Activated B cell treated with CpG ODN at 0.5 μM for 24 hours (primary cell): ENCODE data around the gene TSEN34. TPM values are rescaled to one million over a fixed set of nuclear protein-coding genes. Genes with fewer than 3 reads are reported as not detected.

Experiments used
- ATAC-seq: fragments of 200-7000 bp; cut with Tn5 transposase; one replicate; pipeline ENCODE4 v1.10.0; 2021; ENCODE audit warnings: low read depth, mild to moderate bottlenecking, moderate library complexity
- CTCF ChIA-PET: fragments of 350-600 bp; sonication (Branson Sonifier 250); formaldehyde crosslinking; loops from one replicate; lab custom pipeline; 2021; ENCODE audit warnings: antibody characterized with exemption; lab: Charles Lee
- POLR2A ChIA-PET: fragments of 350-600 bp; sonication (Branson Sonifier 250); formaldehyde crosslinking; loops from one replicate; lab custom pipeline; 2021; ENCODE audit warnings: antibody characterized with exemption; lab: Charles Lee
- DNase-seq: peaks from one replicate; pipeline ENCODE4 v3.0.0; 2022
- H3K27ac Mint-ChIP-seq: one replicate; pipeline ENCODE4 v1.8.0; 2020; ENCODE audit warnings: mixed read lengths
- H3K27me3 Mint-ChIP-seq: one replicate; pipeline ENCODE4 v1.8.0; 2021; ENCODE audit warnings: mixed read lengths
- H3K36me3 Mint-ChIP-seq: one replicate; pipeline ENCODE4 v1.8.0; 2021; ENCODE audit warnings: low read depth, mixed read lengths
- H3K4me1 Mint-ChIP-seq: one replicate; pipeline ENCODE4 v1.8.0; 2021; ENCODE audit warnings: mixed read lengths
- H3K4me3 Mint-ChIP-seq: one replicate; pipeline ENCODE4 v1.8.0; 2020; ENCODE audit warnings: mild to moderate bottlenecking, mixed read lengths
- H3K9me3 Mint-ChIP-seq: one replicate; pipeline ENCODE4 v1.8.0; 2020; ENCODE audit warnings: mixed read lengths
- intact Hi-C: fragments of 100-400 bp; cut with micrococcal nuclease; formaldehyde crosslinking; loops from one replicate; pipeline ENCODE4 v1.15.1; 2024
- total RNA-seq: library from RNA; stranded (reverse); gene quantifications from 2 replicates; pipeline ENCODE4 v1.2.3, GENCODE V29; 2022
- TF ChIP-seq, protein P1 (sequence below): fragments of 200-600 bp; IDR thresholded peaks from one replicate; pipeline ENCODE4 v1.8.0; 2022; ENCODE audit warnings: antibody characterized with exemption, mild to moderate bottlenecking

The TSEN34 gene
- total RNA-seq, 1 donor from 2014 or later, result 15.0 TPM

DNA sequence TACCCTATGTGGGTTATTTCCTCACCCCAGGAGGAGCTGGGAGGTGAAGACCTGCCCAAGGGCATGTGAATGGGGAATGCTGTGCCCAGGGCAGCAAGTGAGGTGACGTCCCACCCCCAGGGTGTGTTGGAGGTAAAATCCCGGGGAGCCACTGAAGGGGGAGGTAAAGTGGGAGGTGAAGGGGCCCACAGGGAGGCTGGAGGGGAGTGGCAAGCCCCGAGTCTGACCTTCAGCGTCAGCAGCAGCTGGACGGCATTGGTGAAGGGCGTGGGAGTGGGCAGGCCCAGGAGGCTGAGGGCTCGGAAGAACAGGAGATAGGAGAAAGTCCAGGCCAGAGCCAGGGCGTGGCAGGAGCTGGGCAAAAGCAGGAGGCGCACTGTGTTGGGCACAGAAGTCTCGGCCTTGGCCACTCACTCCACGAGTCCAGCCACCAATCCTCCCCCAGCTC is 4.2 kb upstream of the TSEN34 start:
- ChIA-PET POLR2A (interaction anchor here (0.6 to 7.7 kb wide), 3 partner anchors 9 to 19 kb away, joined by 5 to 244 read pairs (median 69); partner anchors contain the start of gene RPS9), CTCF (no interaction called here)
- Mint-ChIP-seq H3K27ac (no peak overlapping the region), H3K4me1 (peaks cover 27% of the 10 kb centered on the region), H3K27me3 (no peaks in the 10 kb centered on the region), H3K9me3 (no peaks in the 10 kb centered on the region), H3K36me3 (peaks cover 18% of the 10 kb centered on the region), H3K4me3 (no peak overlapping the region)
- ATAC-seq (no peak), DNase-seq (no peak)
- TF ChIP-seq, protein P1, sequence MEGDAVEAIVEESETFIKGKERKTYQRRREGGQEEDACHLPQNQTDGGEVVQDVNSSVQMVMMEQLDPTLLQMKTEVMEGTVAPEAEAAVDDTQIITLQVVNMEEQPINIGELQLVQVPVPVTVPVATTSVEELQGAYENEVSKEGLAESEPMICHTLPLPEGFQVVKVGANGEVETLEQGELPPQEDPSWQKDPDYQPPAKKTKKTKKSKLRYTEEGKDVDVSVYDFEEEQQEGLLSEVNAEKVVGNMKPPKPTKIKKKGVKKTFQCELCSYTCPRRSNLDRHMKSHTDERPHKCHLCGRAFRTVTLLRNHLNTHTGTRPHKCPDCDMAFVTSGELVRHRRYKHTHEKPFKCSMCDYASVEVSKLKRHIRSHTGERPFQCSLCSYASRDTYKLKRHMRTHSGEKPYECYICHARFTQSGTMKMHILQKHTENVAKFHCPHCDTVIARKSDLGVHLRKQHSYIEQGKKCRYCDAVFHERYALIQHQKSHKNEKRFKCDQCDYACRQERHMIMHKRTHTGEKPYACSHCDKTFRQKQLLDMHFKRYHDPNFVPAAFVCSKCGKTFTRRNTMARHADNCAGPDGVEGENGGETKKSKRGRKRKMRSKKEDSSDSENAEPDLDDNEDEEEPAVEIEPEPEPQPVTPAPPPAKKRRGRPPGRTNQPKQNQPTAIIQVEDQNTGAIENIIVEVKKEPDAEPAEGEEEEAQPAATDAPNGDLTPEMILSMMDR, result no peak
- intact Hi-C loops, result no loop called here

DNA sequence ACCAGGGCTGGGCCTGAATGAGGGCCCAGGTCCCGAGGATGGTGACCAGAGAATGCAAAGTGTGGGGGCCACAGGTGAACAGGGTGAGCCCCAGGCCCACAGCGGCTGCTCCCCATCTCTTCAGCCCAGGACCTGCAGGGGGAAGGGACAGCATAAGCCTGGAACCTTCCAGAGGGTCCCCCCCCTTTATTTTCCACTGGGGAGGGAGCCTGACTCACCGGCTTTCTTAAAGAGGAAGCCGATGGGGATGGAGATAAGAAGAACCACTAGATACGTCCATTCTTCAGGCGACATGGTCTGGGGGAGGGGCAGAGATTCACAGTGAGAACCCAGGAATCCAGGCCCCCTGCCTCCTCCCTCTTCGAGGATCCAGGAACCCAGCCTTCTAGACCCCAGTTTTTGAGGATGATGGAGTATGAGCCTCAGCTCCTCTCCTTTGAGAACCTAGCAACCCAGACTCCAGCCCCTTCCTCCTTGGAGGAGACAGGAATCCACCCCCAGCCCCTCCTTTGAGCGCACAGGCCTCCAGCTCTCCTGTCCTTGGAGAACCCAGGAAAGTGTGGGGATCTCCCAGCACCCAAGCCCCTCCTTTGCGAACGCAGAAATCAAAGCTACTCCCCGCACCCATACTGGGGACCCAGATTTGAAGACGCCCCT is 2.8 kb upstream of the TSEN34 start:
- ChIA-PET POLR2A (interaction anchor here (2.0 to 7.7 kb wide), 5 partner anchors 12 to 73 kb away, joined by 24 to 244 read pairs (median 68); partner anchors contain the start of genes CNOT3, LENG1, PRPF31 and RPS9), CTCF (interaction anchor here (1.3 to 1.6 kb wide), 2 partner anchors 19 to 52 kb away, joined by 8 to 9 read pairs; partner anchors contain the start of gene CNOT3)
- Mint-ChIP-seq H3K4me1 (peaks cover 35% of the 10 kb centered on the region), H3K36me3 (peaks cover 27% of the 10 kb centered on the region), H3K4me3 (peak overlapping the region; percentile 90), H3K27me3 (no peaks in the 10 kb centered on the region), H3K9me3 (no peaks in the 10 kb centered on the region), H3K27ac (peak overlapping the region; percentile 46)
- ATAC-seq, result no peak
- DNase-seq, result no peak
- TF ChIP-seq, protein P1, result no peak
- intact Hi-C loops, result no loop called here

DNA sequence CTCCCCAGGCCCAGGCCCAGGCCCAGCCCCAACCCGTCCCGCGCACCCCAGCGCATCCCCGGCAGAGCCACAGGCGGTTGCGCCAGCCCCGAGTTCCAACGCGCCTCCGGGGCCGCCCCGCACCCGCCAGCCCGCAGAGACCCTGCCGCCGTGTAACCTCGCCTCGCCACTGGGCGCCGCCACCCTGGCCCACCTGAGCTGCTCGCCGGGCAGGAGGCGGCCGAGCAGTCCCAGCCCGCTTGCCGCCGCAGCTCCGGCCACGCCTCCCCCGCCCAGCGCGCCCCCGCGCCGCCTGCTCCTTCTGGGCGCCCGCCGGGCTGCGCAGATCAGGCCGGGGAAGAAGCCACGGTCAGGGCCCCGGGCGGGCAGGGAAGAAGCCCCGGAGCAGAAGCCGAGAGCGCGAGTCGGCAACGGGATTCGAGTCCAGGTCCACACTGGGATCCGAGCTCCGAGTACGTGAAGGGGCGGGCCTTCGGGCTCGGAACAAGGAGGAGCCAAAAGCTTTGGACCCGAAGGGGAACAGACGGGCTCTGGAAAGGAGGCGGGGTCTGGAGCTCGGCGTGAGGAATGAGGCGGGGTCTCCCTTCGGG is 1.9 kb upstream of the TSEN34 start, which contains the start of gene MBOAT7:
Gene MBOAT7 (minus strand): TSS at position 436 of the 590 bp plus-strand sequence. CDS start 1,072 bp downstream, outside the sequence.
- H3K27ac Mint-ChIP-seq, result peak within 1 kb of the TSS; percentile 98
- TF ChIP-seq, protein P1, result no peak
- ChIA-PET POLR2A (interaction anchor here (0.5 to 7.7 kb wide), 19 partner anchors 11 to 1932 kb away, joined by 3 to 244 read pairs (median 5); partner anchors contain the start of genes CNOT3, LENG1, LENG8 and LENG9), CTCF (interaction anchor here (0.6 to 2.2 kb wide), 12 partner anchors 10 to 209 kb away, joined by 3 to 13 read pairs (median 4); partner anchors contain the start of genes CNOT3 and TMC4)
- DNase-seq (no peak), ATAC-seq (peak; percentile 4)
- H3K9me3 Mint-ChIP-seq, result no peaks in the 10 kb centered on the region
- intact Hi-C loops, result loop anchor here (1.0 kb wide), 1 partner anchor 42 kb away; no protein-coding TSS in a partner anchor
- peak within 1 kb of the TSS; percentile 90 for H3K4me3 Mint-ChIP-seq
- H3K4me1 Mint-ChIP-seq, result peaks cover 35% of the 10 kb centered on the region
- peaks cover 30% of the 10 kb centered on the region for H3K36me3 Mint-ChIP-seq
- no peaks in the 10 kb centered on the region for H3K27me3 Mint-ChIP-seq

DNA sequence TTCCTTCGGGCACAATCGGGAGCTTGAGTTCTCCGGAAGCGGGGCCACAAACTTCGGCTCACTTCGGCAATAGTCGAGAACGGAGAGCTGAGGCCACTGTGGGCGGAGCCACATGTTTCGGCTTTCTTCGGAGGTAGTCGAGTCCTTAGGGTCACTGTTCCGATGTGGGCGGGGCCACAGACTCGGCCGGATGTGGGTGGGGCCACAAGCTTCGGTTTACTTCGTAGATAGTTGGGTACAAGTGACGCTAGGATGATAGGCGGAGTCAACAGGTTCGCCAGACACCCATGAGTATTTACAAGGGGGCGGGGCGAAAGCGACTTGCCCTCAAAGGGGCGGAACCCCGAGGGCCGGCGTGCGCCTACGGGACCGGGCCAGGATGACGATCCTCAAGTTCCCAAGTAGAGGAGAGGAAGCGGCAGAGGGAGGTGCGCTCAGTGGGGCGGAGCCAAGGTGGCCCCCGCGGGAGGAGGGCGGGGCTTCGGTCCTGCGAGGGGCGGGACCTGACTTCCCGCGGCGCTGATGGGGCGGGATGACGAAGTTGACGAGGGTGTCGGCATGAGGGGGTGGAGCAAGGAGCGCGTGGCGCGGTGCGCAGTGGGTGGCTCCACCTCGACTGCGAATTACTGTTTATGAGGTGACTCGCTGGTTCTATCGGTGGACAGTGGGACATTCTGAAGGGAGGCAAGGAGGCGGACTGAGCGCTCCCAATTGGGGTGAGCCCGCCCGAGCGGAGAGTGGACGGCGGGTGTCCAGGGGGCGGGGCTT is 1.2 kb upstream of the TSEN34 start:
- peak overlapping the region; percentile 90 for H3K4me3 Mint-ChIP-seq
- H3K27me3 Mint-ChIP-seq, result no peaks in the 10 kb centered on the region
- intact Hi-C loops, result loop anchor here (1.0 kb wide), 8 partner anchors 10 to 323 kb away; partner anchors contain the start of genes CNOT3, LENG1, MYADM and NDUFA3
- DNase-seq, result peak; percentile 99
- peaks cover 35% of the 10 kb centered on the region for H3K4me1 Mint-ChIP-seq
- POLR2A ChIA-PET, result interaction anchor here (0.6 to 7.7 kb wide), 24 partner anchors 10 to 1931 kb away, joined by 3 to 244 read pairs (median 6); partner anchors contain the start of genes CNOT3, LENG1, LENG8 and LENG9
- TF ChIP-seq, protein P1, result no peak
- peaks cover 32% of the 10 kb centered on the region for H3K36me3 Mint-ChIP-seq
- peak overlapping the region; percentile 98 for H3K27ac Mint-ChIP-seq
- H3K9me3 Mint-ChIP-seq, result no peaks in the 10 kb centered on the region
- CTCF ChIA-PET, result interaction anchor here (0.6 to 2.2 kb wide), 12 partner anchors 9 to 209 kb away, joined by 3 to 13 read pairs (median 4); partner anchors contain the start of genes CNOT3 and TMC4
- peak; percentile 57 for ATAC-seq
